UCSD-AML1 (cell line): ENCODE results near the gene CNOT11.
"Not testable (repeated sequence)": the region's sequence is repeated elsewhere in the genome, so short reads cannot be mapped to it uniquely, and the experiment has no call there.

Experiments
- DNase-seq: peaks from one replicate; lab custom pipeline; 2025; ENCODE audit not compliant: unreplicated experiment; lab: John Stamatoyannopoulos, UW

Gene CNOT11

DNA sequence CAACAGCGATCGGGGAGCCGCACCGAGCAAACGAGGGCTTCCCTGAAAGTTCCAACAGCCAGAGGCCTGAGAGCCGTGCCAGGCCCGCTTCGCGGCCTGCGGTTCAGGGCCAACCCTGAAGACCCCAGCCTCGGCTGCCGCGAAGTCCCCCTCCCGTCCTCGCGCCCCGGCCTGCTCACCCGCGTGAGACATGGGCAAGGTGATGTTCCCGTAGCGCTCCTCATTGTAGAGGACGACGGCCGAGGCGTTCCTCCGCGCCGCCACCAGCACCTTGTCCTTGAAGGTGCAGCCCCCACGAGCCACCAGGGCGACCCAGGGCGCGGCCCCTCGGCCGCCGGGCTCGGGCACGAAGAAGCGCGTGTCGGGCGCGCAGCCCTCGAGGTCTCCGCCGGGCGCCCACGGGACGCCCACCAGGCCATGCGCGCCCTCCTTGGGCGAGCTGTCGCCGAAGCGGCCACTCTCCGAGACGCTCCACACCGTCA lies 55.3 kb downstream of the CNOT11 start:
- no peak for DNase-seq

DNA sequence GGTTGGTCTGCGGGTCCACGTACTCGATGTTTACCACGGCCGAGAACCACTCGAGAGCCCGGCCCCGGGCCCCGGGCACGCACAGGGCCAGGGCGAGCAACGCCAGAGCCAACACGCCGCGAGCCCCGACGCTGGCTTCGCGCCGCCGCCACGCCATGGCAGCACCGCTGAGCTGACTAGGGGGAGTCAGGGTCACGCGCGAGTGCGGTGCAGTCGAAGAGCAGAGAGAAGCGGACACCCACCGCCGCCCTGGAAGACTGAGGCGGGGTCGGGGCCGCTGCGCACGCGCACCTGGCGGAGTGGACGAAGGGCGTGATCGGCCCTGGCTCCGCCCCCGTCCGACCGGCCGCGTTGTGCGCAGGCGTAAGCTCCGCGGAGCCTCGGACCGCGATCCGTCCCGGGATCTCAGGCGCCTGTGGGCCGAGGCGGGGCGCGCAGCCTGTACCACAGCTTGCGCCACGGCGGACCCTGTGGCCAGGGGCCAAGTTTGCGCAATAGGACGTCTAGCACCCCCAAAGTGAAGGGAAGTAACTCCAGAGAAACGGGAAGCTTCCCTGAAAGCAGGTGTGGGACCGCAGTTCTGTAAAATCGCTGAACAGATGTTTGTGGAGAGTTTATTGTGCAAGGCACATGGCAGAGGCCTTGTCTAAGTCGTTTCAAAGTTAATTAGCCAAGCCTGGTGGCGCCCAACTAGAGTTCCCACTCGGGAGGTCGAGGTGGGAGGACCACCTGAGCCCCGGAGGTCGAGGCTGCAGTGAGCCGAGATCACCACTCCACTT lies 55.9 kb downstream of the CNOT11 start, which contains the start of gene RNF149:
RNF149 (minus strand) TSS at position 270 of the 779 bp plus-strand sequence; CDS start at position 157, 113 bp downstream.
- peak; percentile 97 for DNase-seq

DNA sequence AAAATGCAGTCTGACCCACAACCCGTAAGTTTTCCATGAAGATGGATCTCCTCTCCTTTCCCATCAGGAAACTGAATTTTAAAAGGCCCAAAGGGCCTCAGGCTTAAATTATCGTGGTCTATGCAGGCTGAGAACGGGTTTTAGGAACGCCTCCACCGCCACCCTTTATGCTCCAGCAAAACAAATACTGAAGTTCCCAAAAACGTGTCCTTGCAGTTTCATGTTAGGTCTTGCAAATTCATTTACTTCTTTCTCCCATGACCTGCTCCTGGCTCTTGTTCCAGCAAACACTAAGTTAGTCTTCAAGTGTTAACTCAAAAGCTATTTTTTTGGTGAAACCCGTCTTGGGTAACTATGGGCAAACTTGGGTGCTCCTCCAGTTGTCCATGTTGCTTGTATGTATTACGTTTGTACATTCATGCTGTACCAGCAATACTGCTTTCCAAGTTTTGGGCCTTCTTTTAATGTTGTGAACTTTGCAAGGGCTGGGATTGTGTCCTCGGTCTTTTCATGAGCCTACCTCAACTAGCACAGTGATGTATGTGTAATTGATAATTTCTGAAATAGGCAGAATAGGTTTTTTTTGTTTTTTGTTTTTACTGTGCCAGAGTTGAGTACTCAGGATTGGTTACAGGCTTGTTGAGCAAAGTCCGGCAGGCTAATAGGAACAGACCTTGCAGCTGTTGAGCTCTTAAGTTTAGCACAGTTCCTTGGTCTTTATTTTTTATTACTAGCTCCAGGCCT lies 57.6 kb downstream of the CNOT11 start:
- DNase-seq = no peak

DNA sequence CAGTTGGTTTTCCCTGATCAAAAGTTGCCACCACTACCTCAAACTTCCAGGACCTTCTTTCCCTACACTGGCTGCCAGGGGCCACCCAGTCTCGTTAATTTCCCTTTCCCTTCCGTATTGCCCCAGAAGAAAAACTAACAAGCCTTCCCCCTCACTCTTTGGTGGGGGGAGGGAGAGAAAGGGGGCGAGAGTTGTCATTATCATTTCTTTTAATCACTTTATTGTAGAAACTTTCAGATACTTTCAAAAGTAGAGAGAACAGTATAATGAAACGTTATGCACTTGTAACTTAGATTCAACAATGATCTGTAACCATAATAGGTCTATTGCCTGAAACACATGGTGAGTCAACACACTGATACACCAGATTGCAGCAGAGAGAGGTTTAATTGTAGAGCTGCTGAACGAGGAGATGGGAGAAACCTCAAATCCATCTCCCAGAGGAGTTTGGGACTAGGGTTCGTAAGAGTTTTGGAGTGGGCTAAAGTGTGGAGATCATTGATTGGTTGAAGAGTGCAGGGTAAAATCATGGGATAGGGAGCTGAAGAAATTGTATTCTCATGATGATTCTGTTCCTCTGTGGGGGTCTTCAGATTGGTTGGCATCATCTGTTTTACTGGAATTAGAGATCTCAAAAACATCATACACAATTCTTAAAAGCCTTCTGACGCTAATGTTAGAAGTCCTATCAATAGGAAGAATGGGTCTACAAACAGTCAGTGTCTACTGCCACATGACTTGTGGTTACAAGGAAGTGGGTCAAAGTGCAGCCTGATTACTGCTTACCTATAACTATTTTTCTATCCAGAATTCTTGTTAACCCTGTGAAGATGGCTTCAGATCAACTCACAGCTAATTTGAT lies 58.4 kb downstream of the CNOT11 start:
- DNase-seq = no peak

DNA sequence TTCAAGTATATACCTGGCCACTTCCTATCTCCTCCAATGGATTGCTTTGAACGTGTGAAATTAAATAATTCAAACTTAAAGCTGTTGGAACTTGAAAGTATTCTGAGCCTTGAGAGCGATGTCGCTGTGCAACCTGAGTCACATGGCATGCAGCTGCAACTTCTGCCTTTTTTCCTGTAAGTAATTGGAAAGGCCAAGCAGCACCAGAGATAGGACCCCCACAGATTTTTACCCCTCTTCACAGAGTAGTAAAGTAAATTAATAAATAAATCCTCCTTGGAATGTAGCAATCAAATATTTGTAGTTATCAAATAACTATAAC lies 59.0 kb downstream of the CNOT11 start:
- no peak for DNase-seq

DNA sequence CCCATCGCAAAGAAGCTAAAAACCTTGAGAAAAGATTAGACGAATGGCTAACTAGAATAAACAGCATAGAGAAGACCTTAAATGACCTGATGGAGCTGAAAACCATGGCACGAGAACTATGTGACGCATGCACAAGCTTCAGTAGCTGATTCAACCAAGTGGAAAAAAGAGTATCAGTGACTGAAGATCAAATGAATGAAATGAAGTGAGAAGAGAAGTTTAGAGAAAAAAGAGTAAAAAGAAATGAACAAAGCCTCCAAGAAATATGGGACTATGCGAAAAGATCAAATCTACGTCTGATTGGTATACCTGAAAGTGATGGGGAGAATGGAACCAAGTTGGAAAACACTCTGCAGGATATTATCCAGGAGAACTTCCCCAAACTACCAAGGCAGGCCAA lies 63.9 kb downstream of the CNOT11 start:
- not testable (repeated sequence) for DNase-seq
